Epithelial cell of esophagus (primary cell): Measurements from ENCODE around the gene FSTL4.

ENCODE experiments used
- DNase-seq: peaks from one replicate; pipeline ENCODE4 v3.0.0; 2010; ENCODE audit warnings: low read depth
- H3K4me3 ChIP-seq: 2 replicates; pipeline ENCODE4 v1.5.1; 2011; ENCODE audit warnings: mild to moderate bottlenecking, low read length, control low read depth
- CTCF ChIP-seq: IDR thresholded peaks from 2 replicates; pipeline ENCODE4 v1.5.1; 2011; ENCODE audit warnings: low read depth, mild to moderate bottlenecking, low read length, control low read depth, inconsistent platforms; ENCODE audit not compliant: insufficient read depth; ENCODE audit errors: missing control alignments

The FSTL4 gene

GRCh38 chr5:133455676-133456075, 156.7 kb downstream of the FSTL4 start:
- TF ChIP-seq CTCF = no peak
- no peak overlapping the region for H3K4me3 ChIP-seq
- DNase-seq = no peak

DNA sequence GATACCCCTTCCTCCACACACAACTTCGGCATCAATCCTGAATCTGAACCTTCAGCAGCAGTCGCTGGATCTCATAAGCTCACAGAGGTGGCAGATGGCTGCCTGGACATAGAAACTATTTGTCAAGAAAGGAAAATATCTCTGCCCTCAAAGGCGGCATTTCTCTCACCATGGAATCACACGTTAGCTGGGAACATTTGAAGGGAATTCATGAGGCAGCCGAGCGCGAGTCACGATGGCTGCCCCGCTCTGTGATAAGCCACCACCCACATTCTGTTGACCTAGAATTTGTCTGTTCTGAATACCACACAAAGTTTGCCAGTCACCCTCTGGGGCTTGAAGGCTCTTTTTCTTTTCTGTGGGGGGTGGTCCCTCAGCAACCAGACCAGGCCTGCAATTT, 157.9 kb downstream of the FSTL4 start:
- DNase-seq = no peak
- H3K4me3 ChIP-seq = no peak overlapping the region
- TF ChIP-seq CTCF = no peak

DNA sequence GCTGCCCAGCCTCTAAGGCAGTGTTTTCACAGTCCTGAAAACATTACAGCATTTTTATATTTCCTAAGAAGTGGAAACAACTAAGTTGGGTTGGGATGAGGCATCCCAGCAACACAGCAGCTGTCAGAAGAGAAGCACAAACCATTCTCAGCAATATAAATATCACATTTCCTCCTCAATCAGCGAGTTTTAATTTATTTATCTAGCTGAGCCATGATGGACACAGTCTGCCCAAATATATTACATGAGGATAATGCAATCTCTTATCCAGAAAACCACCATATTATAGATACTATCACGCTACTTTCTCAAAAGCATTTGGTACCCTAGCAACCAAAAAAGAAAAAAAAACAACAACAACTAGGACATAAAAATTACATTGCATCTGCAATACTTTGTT, 158.5 kb downstream of the FSTL4 start:
- H3K4me3 ChIP-seq = no peak overlapping the region
- DNase-seq = no peak
- TF ChIP-seq CTCF = no peak

- DNase-seq = no peak
- TF ChIP-seq CTCF = no peak
- H3K4me3 ChIP-seq = no peak overlapping the region
Observed at GRCh38 chr5:133453084-133453780, 159.1 kb downstream of the FSTL4 start.

DNA sequence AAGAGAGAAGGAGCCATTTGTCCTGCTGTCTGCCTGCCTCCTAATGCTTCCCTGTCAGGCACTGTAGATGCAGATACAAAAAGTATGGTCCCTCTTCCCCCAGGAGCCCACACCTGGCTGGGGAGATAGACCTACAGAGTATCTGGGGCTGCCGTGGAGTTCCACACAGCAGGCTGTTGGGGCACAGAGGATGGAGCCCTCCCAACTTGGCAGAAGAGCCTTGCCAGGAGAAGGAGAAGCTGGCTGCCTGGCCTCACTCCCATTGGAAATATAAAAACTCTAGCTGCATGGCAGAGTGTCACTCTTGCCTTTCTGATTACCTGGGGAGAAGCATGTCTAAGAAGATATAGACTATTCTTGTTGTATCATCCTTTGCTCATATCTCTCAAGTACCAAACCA, 160.4 kb downstream of the FSTL4 start:
- H3K4me3 ChIP-seq = no peak overlapping the region
- TF ChIP-seq CTCF = no peak
- DNase-seq = no peak

DNA sequence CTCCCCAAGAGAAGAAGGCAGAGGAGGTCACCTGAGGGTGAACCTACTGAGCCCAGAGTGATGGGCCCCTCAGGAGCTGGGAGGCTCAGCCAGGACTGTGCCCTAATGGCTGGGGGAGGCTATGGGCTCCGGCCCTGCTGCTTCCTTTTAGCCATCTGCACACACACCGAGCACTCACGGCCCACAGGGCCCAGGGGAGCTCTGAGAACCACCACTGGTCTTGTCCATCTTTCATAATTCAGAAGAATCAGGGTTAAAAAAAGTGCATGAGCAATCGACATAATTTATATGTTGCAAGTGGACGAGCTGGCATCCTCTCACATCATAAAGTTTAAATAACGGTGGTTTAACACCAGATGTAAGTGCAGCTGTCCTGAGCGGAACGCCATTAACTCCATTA, 162.1 kb downstream of the FSTL4 start:
- no peak overlapping the region for H3K4me3 ChIP-seq
- DNase-seq = no peak
- TF ChIP-seq CTCF = no peak

- no peak for DNase-seq
- H3K4me3 ChIP-seq = no peak overlapping the region
- no peak for TF ChIP-seq CTCF
Observed at GRCh38 chr5:133449181-133449580, 163.2 kb downstream of the FSTL4 start.
